Epithelial cell of alveolus of lung (primary cell): ENCODE measurements around the gene FAM228A. TPM values are rescaled to one million over a fixed set of nuclear protein-coding genes. Genes with fewer than 3 reads are reported as not detected.

Experiments
- total RNA-seq: library from RNA; depleted of rRNA; stranded (reverse); fragments of >200 nt; gene quantifications from 2 replicates; pipeline ENCODE4 v1.2.1, GENCODE V29; 2015

FAM228A gene
- total RNA-seq, result 0.08 and 0.39 TPM in 2 replicates

DNA sequence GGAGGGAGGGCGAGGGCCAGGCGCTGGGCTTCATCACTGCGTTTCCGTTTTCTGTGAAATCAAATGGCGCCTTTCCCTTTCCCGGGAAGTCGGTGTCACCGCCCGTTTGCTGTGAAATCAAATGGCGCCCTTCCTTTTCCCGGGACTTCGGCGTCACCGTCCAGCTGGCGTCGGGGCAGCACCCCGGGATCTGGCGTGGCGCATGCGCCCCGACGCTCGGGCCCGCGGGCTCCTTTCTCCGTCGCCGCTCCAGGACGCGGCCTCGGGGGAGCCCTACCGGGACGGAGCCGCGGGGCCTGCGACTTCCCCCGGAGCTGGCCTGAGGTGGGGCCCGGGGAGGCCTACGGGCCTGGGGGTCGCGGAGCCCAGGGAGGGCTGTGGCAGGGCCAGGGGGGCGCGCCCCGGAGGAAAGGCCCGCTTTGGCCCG is at the start of gene FAM228A:
TSS of gene FAM228A (plus strand) at position 203 of the 427 bp plus-strand sequence. CDS start 428 bp downstream, outside the sequence.

Other genes starting within 250 kb of the FAM228A start
- 3.0 and 15.6 TPM in 2 replicates for gene ATAD2B, start 247.9 kb upstream of the FAM228A start, total RNA-seq
- gene UBXN2A, start 234.6 kb upstream of the FAM228A start, total RNA-seq, result 12.2 and 13.2 TPM in 2 replicates
- gene MFSD2B, start 165.0 kb upstream of the FAM228A start, total RNA-seq, result 0.13 TPM in 1 of 2 replicates, not detected in the other
- 7.5 and 11.3 TPM in 2 replicates for gene WDCP, start 127.7 kb upstream of the FAM228A start, total RNA-seq
- 15.5 and 20.7 TPM in 2 replicates for gene FKBP1B, start 125.3 kb upstream of the FAM228A start, total RNA-seq
- 169 TPM in 2 replicates for gene SF3B6, start 98.7 kb upstream of the FAM228A start, total RNA-seq
- gene TP53I3, start 90.2 kb upstream of the FAM228A start, total RNA-seq, result 54.9 and 77.7 TPM in 2 replicates
- 0.39 TPM in 1 of 2 replicates, not detected in the other for gene PFN4, start 51.7 kb upstream of the FAM228A start, total RNA-seq
- 9.6 and 11.5 TPM in 2 replicates for gene FAM228B, start 51.6 kb upstream of the FAM228A start, total RNA-seq
- gene ITSN2, start 185.5 kb downstream of the FAM228A start, total RNA-seq, result 10.2 and 25.8 TPM in 2 replicates